SU-DHL-6 (cell line): ENCODE measurements around the gene KAT2B.

Experiments used
- CTCF ChIP-seq: fragments of 200-600 bp; sonication (generic); IDR thresholded peaks from one replicate; pipeline ENCODE4 v1.5.1; 2017; ENCODE audit warnings: antibody characterized with exemption, mild to moderate bottlenecking, low read length, moderate library complexity; ENCODE audit not compliant: insufficient read depth, poor library complexity, severe bottlenecking
- EZH2phosphoT487 ChIP-seq: fragments of 200-600 bp; sonication (generic), shearing (Covaris generic); conservative IDR thresholded peaks from 2 replicates; pipeline ENCODE4 v1.6.1; 2018; ENCODE audit warnings: mild to moderate bottlenecking, antibody characterized with exemption, low read length, moderate library complexity, mixed read lengths

GRCh38 chr3:20046556-20046955 lies 6.3 kb downstream of the KAT2B start:
- TF ChIP-seq CTCF (no peak), EZH2phosphoT487 (no peak)
